ENCODE data around the gene TMEM132E.

Gene TMEM132E

GRCh38 chr17:34673995-34674890, 94.9 kb downstream of the TMEM132E start:
- no peak for DNase-seq
- Mint-ChIP-seq H3K27ac (peak overlapping the region in 1 of 2 donors; percentile 55), H3K4me1 (no peaks in the 10 kb centered on the region), H3K9me3 (no peaks in the 10 kb centered on the region), H3K27me3 (peaks cover 10% of the 10 kb centered on the region), H3K4me3 (no peak overlapping the region)
- no peak for ATAC-seq

- ATAC-seq: no peak
- no peak overlapping the region for H3K4me3 Mint-ChIP-seq
- H3K9me3 Mint-ChIP-seq: no peaks in the 10 kb centered on the region
- no peaks in the 10 kb centered on the region for H3K4me1 Mint-ChIP-seq
- DNase-seq: no peak
- H3K27me3 Mint-ChIP-seq: peaks cover 10% of the 10 kb centered on the region
- H3K27ac Mint-ChIP-seq: no peak overlapping the region
Measured at GRCh38 chr17:34675143-34675542, 95.8 kb downstream of the TMEM132E start.

- Mint-ChIP-seq H3K9me3 (no peaks in the 10 kb centered on the region), H3K27ac (no peak overlapping the region)
- DNase-seq: no peak
Measured at GRCh38 chr17:34675605-34676004, 96.2 kb downstream of the TMEM132E start.

GRCh38 chr17:34680151-34680550, 100.8 kb downstream of the TMEM132E start:
- Mint-ChIP-seq H3K4me3 (no peak overlapping the region), H3K4me1 (no peaks in the 10 kb centered on the region), H3K9me3 (no peaks in the 10 kb centered on the region), H3K27ac (no peak overlapping the region), H3K27me3 (peaks cover 16% of the 10 kb centered on the region)
- DNase-seq (no peak), ATAC-seq (no peak)

More at GRCh38 chr17:34675605-34676004, 96.2 kb downstream of the TMEM132E start:
- no peaks in the 10 kb centered on the region for H3K4me1 Mint-ChIP-seq
- H3K4me3 Mint-ChIP-seq: no peak overlapping the region
- ATAC-seq: no peak
- H3K27me3 Mint-ChIP-seq: peaks cover 10% of the 10 kb centered on the region

GRCh38 chr17:34682305-34682704, 102.9 kb downstream of the TMEM132E start:
- Mint-ChIP-seq H3K27me3 (peaks cover 26% of the 10 kb centered on the region), H3K4me1 (no peaks in the 10 kb centered on the region), H3K27ac (no peak overlapping the region), H3K4me3 (no peak overlapping the region), H3K9me3 (peaks cover under 1 to 1% of the 10 kb centered on the region in 2 donors)
- no peak for ATAC-seq
- DNase-seq: no peak

- no peak for DNase-seq
Measured at GRCh38 chr17:34683390-34683789, 104.0 kb downstream of the TMEM132E start.

More at GRCh38 chr17:34683390-34683789, 104.0 kb downstream of the TMEM132E start:
- H3K4me3 Mint-ChIP-seq: no peak overlapping the region
- no peaks in the 10 kb centered on the region for H3K4me1 Mint-ChIP-seq
- peaks cover 25% of the 10 kb centered on the region for H3K27me3 Mint-ChIP-seq
- H3K9me3 Mint-ChIP-seq: peaks cover 4 to 5% of the 10 kb centered on the region in 2 donors
- H3K27ac Mint-ChIP-seq: peak overlapping the region in 1 of 2 donors; percentile 72
- no peak for ATAC-seq

Measured in stimulated activated naive CD8-positive, alpha-beta T cell treated with anti-CD3 and anti-CD28 coated beads, Interleukin-15, amount 100 ng/mL, for 72 hours (primary cell).